Erythroblast (primary cell): ENCODE results near the gene FNDC3B.

ENCODE experiments used
- GATA1 ChIP-seq: IDR thresholded peaks from 2 replicates; pipeline ENCODE4 v1.6.1; 2011; ENCODE audit warnings: low read depth, mild to moderate bottlenecking, control low read depth, low read length, moderate library complexity
- POLR2A ChIP-seq: IDR thresholded peaks from 2 replicates; pipeline ENCODE4 v1.6.1; 2011; ENCODE audit warnings: mild to moderate bottlenecking, low read length

GRCh38 chr3:172314591-172315160, 275.3 kb downstream of the FNDC3B start:
- TF ChIP-seq POLR2A (no peak), GATA1 (no peak)
